ENCODE results near the gene UBA5.

The UBA5 gene

GRCh38 chr3:132722165-132723023 lies 62.3 kb downstream of the UBA5 start, which contains the start of gene NPHP3:
Gene NPHP3, minus strand, starts transcription at chr3:132722409. Its CDS starts 54 bp downstream, at chr3:132722355.
- DNase-seq = peak; percentile 91

DNA sequence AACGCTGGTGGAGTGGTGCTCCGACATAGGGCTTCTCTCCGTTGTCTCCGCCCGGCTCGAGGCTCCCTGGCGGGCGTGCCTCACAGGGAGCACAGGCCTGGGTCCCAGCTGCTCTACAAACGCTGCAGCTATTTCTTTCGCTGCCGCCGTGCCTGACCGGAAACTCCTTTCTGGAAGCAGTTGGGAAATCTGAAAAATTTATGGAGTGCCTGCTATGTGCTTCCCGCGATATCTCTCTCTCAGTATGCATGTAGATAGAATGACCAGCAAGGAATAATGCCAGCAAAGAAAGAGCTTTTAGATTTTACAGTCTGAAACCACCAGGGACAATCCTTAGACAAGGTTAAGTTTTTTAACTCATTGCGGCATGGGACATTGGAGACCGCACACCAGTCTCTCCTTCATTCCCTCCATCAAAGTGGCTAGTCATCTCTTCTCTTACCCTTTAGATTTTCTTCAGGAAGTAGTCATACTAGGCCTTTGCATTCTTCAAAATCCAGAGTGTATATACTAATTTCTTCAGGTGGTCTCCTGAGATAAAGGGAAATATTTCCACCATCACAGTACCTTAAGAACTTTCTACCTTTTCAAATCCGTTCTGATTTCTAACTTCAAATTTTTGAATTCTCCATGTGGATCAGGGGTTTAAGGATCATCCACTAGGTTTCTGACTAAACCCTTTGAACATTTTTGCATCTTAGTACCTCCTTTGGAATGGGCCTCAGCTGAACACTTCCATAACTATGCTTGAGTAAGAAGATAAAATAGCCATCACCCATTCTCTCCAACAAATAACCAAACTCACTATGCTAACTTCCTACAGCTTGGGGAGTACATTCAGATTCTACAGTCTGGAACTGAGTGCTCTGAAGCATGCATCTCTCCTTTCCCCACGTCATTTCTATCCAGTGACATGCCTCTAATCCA lies 63.2 kb downstream of the UBA5 start:
- no peak for DNase-seq

- no peak for DNase-seq
Measured at GRCh38 chr3:132726341-132726823, 66.3 kb downstream of the UBA5 start.
